Naive thymus-derived CD8-positive, alpha-beta T cell (primary cell): ENCODE data around the gene AHDC1. TPM values are rescaled to one million over a fixed set of nuclear protein-coding genes. Genes with fewer than 3 reads are reported as not detected.
"Not testable (repeated sequence)": the region's sequence is repeated elsewhere in the genome, so short reads cannot be mapped to it uniquely, and the experiment has no call there.

Experiments used
- ATAC-seq, 2 donors: fragments of 150-1000 bp; cut with Tn5 transposase in 1 of 2; sonication (Bioruptor Pico), chemical (Tn5 transposase) in 1 of 2; 1 replicate in 1 of 2; 2 replicates in 1 of 2; pipeline ENCODE4 v1.10.0; 2021; ENCODE audit warnings: mild to moderate bottlenecking in 2 of 2, moderate library complexity in 2 of 2
- POLR2A ChIA-PET: fragments of 350-600 bp; sonication (Branson Sonifier 250); formaldehyde crosslinking; loops from one replicate; lab custom pipeline; 2021; ENCODE audit warnings: antibody characterized with exemption; lab: Charles Lee
- DNase-seq, 10 donors: peaks; one replicate each; pipeline versions ENCODE4 v3.0.0 to v3.0.0-alpha.2; 2020 to 2022
- H3K27ac Mint-ChIP-seq, 10 donors: one replicate each; pipeline ENCODE4 v1.8.0; 2020 to 2022; ENCODE audit warnings: mild to moderate bottlenecking in 10 of 10, mixed read lengths in 10 of 10, moderate library complexity in 4 of 10, inconsistent platforms in 1 of 10
- H3K27me3 Mint-ChIP-seq, 5 donors: one replicate each; pipeline ENCODE4 v1.8.0; 2021 to 2022; ENCODE audit warnings: mixed read lengths in 5 of 5
- H3K36me3 Mint-ChIP-seq, 3 donors: one replicate each; pipeline ENCODE4 v1.8.0; 2020 to 2022; ENCODE audit warnings: mixed read lengths in 3 of 3, mild to moderate bottlenecking in 2 of 3, inconsistent platforms in 1 of 3
- H3K4me1 Mint-ChIP-seq, 4 donors: one replicate each; pipeline ENCODE4 v1.8.0; 2021 to 2022; ENCODE audit warnings: mixed read lengths in 4 of 4
- H3K4me3 Mint-ChIP-seq, 10 donors: one replicate each; pipeline ENCODE4 v1.8.0; 2020 to 2022; ENCODE audit warnings: mild to moderate bottlenecking in 10 of 10, mixed read lengths in 10 of 10, moderate library complexity in 6 of 10, inconsistent platforms in 1 of 10
- H3K9me3 Mint-ChIP-seq, 9 donors: one replicate each; pipeline ENCODE4 v1.8.0; 2020 to 2022; ENCODE audit warnings: mixed read lengths in 9 of 9, mild to moderate bottlenecking in 3 of 9, inconsistent platforms in 1 of 9, moderate library complexity in 1 of 9
- polyA plus RNA-seq, 3 donors: library from polyadenylated mRNA; unstranded; fragments of 300-500 nt; fragmentation: Illumina TruSeq; gene quantifications; one replicate each; pipeline ENCODE4 v1.2.3, GENCODE V29; 2021
- total RNA-seq, 8 experiments: library from RNA in 2 of 8; stranded (reverse) in 2 of 8; gene quantifications; one replicate each; pipeline ENCODE4 v1.2.3 and lab custom pipeline; 2021 to 2026

AHDC1 gene
- total and polyA plus RNA-seq, 5 experiments from 2014 or later = 0.57 to 24.7 (median 2.4) TPM

DNA sequence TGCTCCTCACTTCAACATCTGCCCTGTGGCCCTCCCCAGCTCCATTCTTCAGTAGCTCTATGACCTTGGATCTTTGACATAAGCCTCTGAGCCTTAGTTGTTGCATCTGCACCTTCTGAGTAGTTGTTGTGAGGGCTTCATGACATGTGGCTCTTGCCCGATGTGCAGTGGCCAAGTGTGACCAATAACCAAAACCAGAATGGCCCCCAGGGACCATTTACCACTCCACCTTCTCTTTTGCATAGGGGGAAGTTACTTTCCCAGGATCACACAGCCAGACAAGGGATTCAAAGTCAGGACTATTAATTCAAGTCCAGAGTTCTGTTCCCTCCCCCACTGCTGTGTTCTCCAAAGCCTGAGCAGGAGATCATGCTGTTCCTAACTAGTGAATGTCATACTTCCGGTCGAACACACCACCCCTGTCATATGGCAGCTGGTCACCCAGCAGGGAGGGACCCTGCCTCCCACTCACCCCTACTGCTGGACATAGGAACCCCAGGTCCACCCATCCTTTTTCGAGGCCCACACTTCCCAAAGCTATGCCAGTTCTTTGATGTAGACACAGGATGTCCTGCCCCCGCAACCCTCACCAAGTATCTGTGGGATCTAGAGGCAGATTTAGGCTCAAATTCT lies 27.0 kb upstream of the AHDC1 start:
- POLR2A ChIA-PET = interaction anchor here (0.5 to 5.0 kb wide), 7 partner anchors 9 to 542 kb away, joined by 3 to 25 read pairs (median 4); no protein-coding TSS in a partner anchor
- no peak for ATAC-seq
- H3K27ac Mint-ChIP-seq = peak overlapping the region in 9 of 10 donors; percentile 15 to 89 (median 47)

GRCh38 chr1:27628712-27629111 lies 24.8 kb upstream of the AHDC1 start:
- H3K36me3 Mint-ChIP-seq = no peaks in the 10 kb centered on the region
- no peaks in the 10 kb centered on the region for H3K27me3 Mint-ChIP-seq
- ATAC-seq (no peak), DNase-seq (no peak)
- POLR2A ChIA-PET = interaction anchor here (0.6 to 5.0 kb wide), 4 partner anchors 9 to 331 kb away, joined by 3 to 25 read pairs (median 6); no protein-coding TSS in a partner anchor
- peak overlapping the region in 8 of 10 donors; percentile 0 to 81 (median 64) for H3K27ac Mint-ChIP-seq
- no peaks in the 10 kb centered on the region for H3K9me3 Mint-ChIP-seq
- H3K4me1 Mint-ChIP-seq = peaks cover 36 to 68% (median 58%) of the 10 kb centered on the region in 4 donors
- H3K4me3 Mint-ChIP-seq = no peak overlapping the region

More for the DNA sequence above, 27.0 kb upstream of the AHDC1 start:
- no peaks in the 10 kb centered on the region for H3K27me3 Mint-ChIP-seq
- no peaks in the 10 kb centered on the region for H3K36me3 Mint-ChIP-seq
- no peaks in the 10 kb centered on the region for H3K9me3 Mint-ChIP-seq
- no peak for DNase-seq
- H3K4me1 Mint-ChIP-seq = peaks cover 40 to 81% (median 71%) of the 10 kb centered on the region in 4 donors
- peak overlapping the region in 8 of 10 donors; percentile 28 to 85 (median 63) for H3K4me3 Mint-ChIP-seq

- H3K4me1 Mint-ChIP-seq = peaks cover 34 to 58% (median 48%) of the 10 kb centered on the region in 4 donors
- not testable (repeated sequence) for H3K27ac Mint-ChIP-seq, H3K4me3 Mint-ChIP-seq, DNase-seq, H3K9me3 Mint-ChIP-seq, H3K27me3 Mint-ChIP-seq, ATAC-seq, H3K36me3 Mint-ChIP-seq
- POLR2A ChIA-PET = interaction anchor here (0.6 to 5.0 kb wide), 3 partner anchors 8 to 21 kb away, joined by 3 to 25 read pairs (median 5); no protein-coding TSS in a partner anchor
These were observed 23.8 kb upstream of the AHDC1 start for GRCh38 chr1:27627733-27628132.

DNA sequence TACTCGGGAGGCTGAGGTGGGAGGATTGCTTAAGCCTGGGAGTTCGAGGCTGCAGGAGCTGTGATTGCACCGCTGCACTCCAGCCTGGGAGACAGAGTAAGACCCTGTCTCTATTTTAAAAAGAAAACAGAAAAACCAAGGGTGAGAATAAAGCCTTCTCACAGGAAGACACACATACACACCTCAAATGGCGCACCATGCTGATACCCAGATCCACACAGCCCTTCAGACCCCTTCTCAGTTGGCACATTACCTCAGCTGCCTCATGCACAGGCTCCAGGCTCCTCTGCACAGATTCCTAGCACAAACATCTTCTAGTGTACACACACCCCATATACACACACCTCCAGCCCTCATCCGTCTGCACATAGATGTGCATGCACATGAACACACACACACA lies 23.1 kb upstream of the AHDC1 start:
- Mint-ChIP-seq H3K9me3 (no peaks in the 10 kb centered on the region), H3K27ac (peak overlapping the region in 3 of 10 donors; percentile 76 to 89 (median 84)), H3K4me1 (peaks cover 31 to 53% (median 42%) of the 10 kb centered on the region in 4 donors), H3K36me3 (no peaks in the 10 kb centered on the region), H3K4me3 (peak overlapping the region in 1 of 10 donors; percentile 57), H3K27me3 (no peaks in the 10 kb centered on the region)
- POLR2A ChIA-PET = interaction anchor here (1.0 kb wide), 1 partner anchor 12 kb away, joined by 4 read pairs; no protein-coding TSS in a partner anchor
- ATAC-seq = no peak
- no peak for DNase-seq

GRCh38 chr1:27626031-27626935 lies 22.3 kb upstream of the AHDC1 start:
- Mint-ChIP-seq H3K27ac (peak overlapping the region in 5 of 10 donors; percentile 24 to 89 (median 75)), H3K27me3 (no peaks in the 10 kb centered on the region), H3K4me1 (peaks cover 25 to 51% (median 36%) of the 10 kb centered on the region in 4 donors), H3K4me3 (peak overlapping the region in 5 of 10 donors; percentile 17 to 85 (median 56)), H3K36me3 (no peaks in the 10 kb centered on the region), H3K9me3 (no peaks in the 10 kb centered on the region)
- DNase-seq = peak in 1 of 10 donors; percentile 35
- no peak for ATAC-seq
- POLR2A ChIA-PET = interaction anchor here (0.6 to 1.9 kb wide), 4 partner anchors 11 to 183 kb away, joined by 4 to 7 read pairs (median 6); no protein-coding TSS in a partner anchor

DNA sequence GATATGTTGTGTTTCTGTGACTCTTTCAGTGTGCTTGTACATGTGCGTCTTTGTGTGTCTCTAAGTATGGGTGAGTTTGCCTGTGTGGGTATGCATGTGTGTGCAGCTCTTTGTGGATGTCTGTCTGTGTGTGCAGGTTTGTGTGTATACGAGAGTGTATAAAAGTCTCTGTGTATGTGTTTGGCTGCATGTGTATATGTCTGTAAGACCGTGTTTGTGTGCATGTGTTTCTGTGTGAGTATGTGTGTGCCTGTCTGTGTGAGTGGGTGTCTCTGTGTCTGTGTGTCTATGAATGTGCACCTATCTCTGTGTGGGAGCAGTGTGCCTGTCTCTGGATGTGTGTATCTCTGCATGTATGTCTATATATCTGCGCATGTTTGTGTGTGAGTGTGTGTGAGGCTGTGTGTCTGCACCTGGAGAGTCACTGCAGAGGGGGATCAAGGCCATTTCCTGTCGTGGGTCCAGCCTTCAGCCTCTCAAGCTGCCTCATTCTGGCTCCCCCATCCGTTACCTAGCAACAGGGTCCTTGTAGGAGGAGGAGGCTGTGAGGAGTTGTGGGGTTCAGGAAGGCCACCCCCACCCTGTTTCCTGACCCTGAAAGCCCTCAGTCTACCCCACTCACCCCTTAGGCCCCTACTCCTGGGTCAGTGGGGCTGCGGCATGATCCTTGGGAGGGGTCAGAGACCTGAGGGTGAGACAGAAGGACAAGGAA lies 20.7 kb upstream of the AHDC1 start:
- POLR2A ChIA-PET = interaction anchor here (0.8 to 4.8 kb wide), 3 partner anchors 11 to 37 kb away, joined by 5 to 31 read pairs (median 7); no protein-coding TSS in a partner anchor
- ATAC-seq = peak; percentile 21 to 33

GRCh38 chr1:27623327-27624212 lies 19.6 kb upstream of the AHDC1 start:
- POLR2A ChIA-PET = interaction anchor here (0.9 to 4.8 kb wide), 2 partner anchors 9 to 38 kb away, joined by 5 to 31 read pairs; no protein-coding TSS in a partner anchor
- peak overlapping the region in 6 of 10 donors; percentile 4 to 64 (median 48) for H3K4me3 Mint-ChIP-seq
- H3K4me1 Mint-ChIP-seq = peaks cover 16 to 43% (median 30%) of the 10 kb centered on the region in 4 donors
- H3K27me3 Mint-ChIP-seq = no peaks in the 10 kb centered on the region
- ATAC-seq = peak; percentile 46 to 60
- peak overlapping the region in 6 of 10 donors; percentile 48 to 89 (median 68) for H3K27ac Mint-ChIP-seq
- DNase-seq = no peak
- no peaks in the 10 kb centered on the region for H3K9me3 Mint-ChIP-seq
- no peaks in the 10 kb centered on the region for H3K36me3 Mint-ChIP-seq

More for the DNA sequence above, 20.7 kb upstream of the AHDC1 start:
- DNase-seq = no peak
- no peaks in the 10 kb centered on the region for H3K27me3 Mint-ChIP-seq
- H3K4me3 Mint-ChIP-seq = no peak overlapping the region
- no peaks in the 10 kb centered on the region for H3K9me3 Mint-ChIP-seq
- H3K36me3 Mint-ChIP-seq = no peaks in the 10 kb centered on the region
- no peak overlapping the region for H3K27ac Mint-ChIP-seq
- peaks cover 20 to 46% (median 30%) of the 10 kb centered on the region in 4 donors for H3K4me1 Mint-ChIP-seq

- Mint-ChIP-seq H3K27me3 (no peaks in the 10 kb centered on the region), H3K36me3 (no peaks in the 10 kb centered on the region), H3K4me1 (peaks cover 20 to 48% (median 36%) of the 10 kb centered on the region in 4 donors), H3K9me3 (no peaks in the 10 kb centered on the region), H3K27ac (peak overlapping the region in 2 of 10 donors; percentile 49 to 62), H3K4me3 (peak overlapping the region in 4 of 10 donors; percentile 34 to 57 (median 46))
- POLR2A ChIA-PET = interaction anchor here (0.9 to 4.8 kb wide), 2 partner anchors 8 to 39 kb away, joined by 5 to 31 read pairs; no protein-coding TSS in a partner anchor
- no peak for ATAC-seq
- no peak for DNase-seq
These were observed 18.9 kb upstream of the AHDC1 start for GRCh38 chr1:27622828-27623227.

- POLR2A ChIA-PET = interaction anchor here (0.7 to 4.8 kb wide), 6 partner anchors 9 to 40 kb away, joined by 3 to 31 read pairs (median 6); no protein-coding TSS in a partner anchor
- ATAC-seq (no peak), DNase-seq (no peak)
- no peaks in the 10 kb centered on the region for H3K9me3 Mint-ChIP-seq
- no peaks in the 10 kb centered on the region for H3K36me3 Mint-ChIP-seq
- H3K27ac Mint-ChIP-seq = peak overlapping the region in 2 of 10 donors; percentile 41 to 45
- peaks cover 27 to 52% (median 45%) of the 10 kb centered on the region in 4 donors for H3K4me1 Mint-ChIP-seq
- peak overlapping the region in 2 of 10 donors; percentile 23 to 30 for H3K4me3 Mint-ChIP-seq
- no peaks in the 10 kb centered on the region for H3K27me3 Mint-ChIP-seq
These were observed 17.3 kb upstream of the AHDC1 start for GRCh38 chr1:27621051-27621920.
